Tongue (tissue), 2 donors: Measurements from ENCODE around the gene NOL6. TPM values are rescaled to one million over a fixed set of nuclear protein-coding genes. Genes with fewer than 3 reads are reported as not detected.

Experiments used
- DNase-seq: peaks from one replicate; pipeline ENCODE4 v3.0.0-alpha.2; 2015
- total RNA-seq: library from RNA; depleted of rRNA; stranded (reverse); fragments of >200 nt; gene quantifications from one replicate; pipeline ENCODE4 v1.2.3, GENCODE V29; 2014

Gene NOL6
- total RNA-seq, 1 donor from 2014 or later, result 19.7 TPM

DNA sequence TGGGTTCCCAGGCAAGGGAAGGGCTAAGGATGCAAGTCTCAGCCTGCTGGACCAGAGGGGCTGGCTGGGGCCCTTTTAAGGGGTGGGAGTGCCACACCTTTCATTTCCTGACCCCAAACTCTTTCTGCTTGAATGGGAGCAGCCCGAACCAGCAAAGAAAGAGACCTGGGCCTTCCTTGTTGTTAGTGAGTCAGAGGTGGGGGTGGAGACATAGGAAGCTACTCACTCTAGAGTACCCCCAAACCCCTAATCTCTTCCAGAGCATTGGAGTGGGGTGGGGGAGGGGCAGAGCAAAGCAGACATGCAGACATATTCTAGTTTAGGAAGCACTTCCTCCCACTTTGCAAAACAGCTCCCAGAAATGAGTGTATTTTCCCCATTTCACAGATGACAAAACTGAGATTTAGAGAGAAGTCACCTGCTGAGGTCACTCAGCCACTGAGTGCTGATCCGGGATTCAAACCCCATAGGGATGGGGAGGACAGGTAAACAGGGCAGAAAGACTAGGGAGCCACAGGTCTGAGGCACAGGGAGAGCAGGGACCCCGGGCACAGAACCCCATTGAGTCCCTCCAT is 20.4 kb downstream of the NOL6 start:
- DNase-seq, result no peak

DNA sequence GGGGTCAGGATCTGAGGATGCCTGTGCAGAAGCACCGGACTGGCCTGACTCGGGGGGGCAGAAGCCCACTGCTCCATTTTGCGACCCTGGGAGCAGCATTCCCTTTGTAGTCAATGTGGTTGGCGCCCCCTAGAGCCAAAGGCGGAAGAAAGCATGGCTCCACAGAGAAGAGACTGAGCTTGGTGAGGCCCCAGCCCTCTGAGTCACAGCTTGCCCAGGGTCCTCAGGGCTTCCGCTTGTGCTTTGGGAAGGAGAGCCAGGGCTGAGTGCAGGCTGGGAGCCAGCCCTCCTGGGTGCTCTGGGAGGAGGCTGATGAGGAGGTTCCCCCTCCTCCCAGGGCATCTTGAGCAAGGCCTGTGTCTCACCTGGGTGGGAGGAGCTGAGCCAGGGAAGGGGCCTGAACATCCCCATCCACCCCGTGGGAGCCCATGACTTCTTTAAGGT is 20.9 kb downstream of the NOL6 start:
- peak; percentile 72 for DNase-seq

DNA sequence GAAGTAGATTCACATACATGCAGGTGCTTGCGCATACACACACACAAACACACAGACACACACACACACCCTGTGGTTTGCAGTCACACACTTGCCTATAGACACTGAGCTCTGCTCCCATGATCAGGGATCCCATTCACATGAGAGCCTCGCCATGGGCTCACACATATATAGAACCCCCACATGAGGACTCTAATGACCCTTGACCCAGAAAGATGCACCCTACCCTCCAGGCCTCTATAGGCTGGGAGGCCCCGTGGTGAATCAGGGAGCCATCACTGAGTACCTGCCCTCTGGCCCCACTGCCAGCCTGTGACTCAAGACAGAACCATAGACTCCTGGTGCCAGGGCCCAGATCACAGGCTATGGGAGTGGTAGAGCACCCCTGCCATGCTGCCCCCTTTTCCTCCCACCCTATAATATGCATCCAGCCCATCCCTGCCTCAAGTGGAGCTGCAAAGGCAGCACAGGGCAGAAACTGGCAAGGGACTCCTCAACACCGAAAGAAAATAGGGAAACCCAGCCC is 23.0 kb downstream of the NOL6 start:
- DNase-seq, result no peak

GRCh38 chr9:33449715-33450114 is 24.0 kb downstream of the NOL6 start:
- no peak for DNase-seq

DNA sequence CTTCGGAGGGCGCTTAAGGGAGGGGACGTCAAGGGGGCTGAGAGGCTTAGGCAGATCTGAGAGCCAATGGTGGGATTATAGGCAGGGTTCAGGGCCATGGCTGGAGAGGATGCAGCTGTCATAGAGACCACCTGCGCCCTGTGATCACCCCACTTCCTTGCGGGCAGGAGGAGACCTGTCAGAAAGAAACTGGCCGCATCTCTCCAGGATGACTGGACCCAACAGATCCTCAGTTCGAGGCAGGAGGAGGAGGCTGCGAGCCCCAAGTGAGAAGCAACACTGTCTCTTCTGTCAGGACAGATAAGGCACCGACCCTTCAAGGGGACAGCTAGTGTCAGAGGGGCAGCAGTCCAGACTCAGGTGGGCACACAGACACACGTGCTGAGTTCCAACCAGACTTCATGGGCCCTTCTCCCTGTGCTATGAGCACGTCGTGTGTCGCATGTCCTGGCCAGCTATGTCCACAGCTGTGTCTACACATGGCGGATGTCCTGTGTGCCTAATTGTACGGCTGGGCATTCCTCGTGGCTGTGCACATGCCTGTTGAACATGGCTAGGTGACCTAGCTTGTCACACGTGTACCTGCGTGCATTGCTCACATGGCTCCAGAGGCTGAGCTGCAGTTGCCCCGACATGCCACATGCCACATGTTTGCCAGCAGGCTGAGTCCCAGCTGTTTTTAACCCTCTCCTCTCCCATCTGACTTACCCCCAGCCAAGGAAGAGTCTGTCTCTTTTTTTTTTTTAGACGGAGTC is 25.7 kb downstream of the NOL6 start:
- peak; percentile 42 for DNase-seq

DNA sequence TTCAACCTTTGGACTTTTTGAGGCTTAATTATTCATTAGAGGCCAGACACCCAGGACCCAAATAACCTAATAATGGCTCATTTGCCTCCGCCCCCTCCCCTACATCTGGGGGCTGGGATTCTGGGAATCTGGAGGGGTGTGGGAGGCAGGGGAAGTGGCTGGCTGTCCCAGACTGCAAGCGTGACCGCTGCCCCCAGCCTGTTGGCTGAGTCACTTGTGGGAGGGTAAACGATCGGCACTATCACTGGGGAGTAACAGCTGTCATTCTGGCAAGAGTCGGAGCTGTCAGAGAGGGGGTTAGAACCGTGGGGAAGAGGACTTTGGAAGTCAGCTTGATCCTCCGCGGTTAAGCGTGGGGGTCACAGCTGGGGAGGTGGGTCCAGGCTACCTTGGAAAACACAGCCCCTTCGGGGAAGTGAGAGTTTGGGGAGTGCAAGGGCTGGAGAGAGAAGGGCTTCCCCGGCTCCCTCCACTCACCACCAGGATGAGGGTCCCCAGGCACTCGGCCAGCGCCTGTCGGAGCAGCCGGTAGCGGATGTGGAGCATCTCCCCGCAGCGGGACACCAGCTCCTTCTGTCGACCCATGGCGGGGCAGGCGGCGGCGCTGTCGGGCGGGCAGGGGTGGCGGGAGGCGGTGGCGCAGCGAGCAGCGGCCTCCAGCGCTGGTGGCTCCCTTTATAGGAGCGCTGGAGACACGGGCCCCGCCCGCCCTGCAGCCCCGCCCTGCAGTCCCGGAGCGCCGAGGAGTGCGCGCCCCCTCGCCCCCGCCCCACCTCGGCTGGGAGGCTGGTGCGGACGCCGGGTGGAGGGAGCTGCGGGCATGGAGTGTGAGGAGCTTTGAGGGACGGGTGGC is 26.6 kb downstream of the NOL6 start, which contains the start of gene AQP3:
TSS of gene AQP3 (minus strand) at position 648 of the 853 bp plus-strand sequence. CDS start at position 585, 63 bp downstream.
- DNase-seq, result peak; percentile 87

GRCh38 chr9:33446240-33446945 is 27.3 kb downstream of the NOL6 start:
- DNase-seq, result peak; percentile 38

DNA sequence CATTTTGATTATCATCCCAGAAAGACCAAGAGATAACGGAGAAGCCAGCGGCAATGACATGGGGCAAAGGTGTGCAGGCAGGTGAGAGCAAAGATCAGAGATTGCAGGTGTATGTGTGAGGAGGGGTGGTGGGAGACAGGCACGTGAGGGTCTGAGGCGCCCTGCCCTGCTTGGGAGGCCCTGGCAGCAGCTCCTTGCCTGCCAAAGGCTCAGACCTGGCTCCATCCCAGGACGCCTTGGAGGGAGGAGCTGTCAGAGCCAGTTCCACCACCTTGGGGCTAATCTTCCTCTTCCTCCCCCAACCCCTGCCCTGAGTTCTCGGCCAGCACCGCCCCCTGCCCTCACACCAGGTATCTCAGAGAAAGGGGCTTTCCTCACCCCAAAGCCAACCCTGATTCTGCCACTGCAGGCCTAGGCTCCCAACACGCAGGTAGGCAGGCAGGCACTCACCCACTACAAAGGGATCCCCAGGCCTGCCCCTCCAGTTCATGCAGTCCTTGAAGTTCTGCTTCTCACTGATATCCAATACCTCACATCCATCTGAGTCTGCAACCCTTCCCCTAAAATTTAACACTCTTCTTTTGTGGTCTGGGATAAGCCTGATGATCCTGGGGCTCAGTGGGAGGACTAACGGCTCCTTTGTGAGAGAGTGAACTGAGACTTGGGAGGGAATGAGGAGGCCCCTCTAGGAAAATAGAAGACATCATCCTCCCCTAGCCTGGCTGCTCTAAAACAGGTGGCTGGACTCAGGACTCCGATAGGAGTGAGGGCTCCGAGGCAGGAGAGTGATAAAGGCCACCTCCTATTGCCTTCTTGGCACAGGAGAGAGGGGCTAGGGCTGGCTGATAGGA is 28.1 kb downstream of the NOL6 start:
- no peak for DNase-seq

DNA sequence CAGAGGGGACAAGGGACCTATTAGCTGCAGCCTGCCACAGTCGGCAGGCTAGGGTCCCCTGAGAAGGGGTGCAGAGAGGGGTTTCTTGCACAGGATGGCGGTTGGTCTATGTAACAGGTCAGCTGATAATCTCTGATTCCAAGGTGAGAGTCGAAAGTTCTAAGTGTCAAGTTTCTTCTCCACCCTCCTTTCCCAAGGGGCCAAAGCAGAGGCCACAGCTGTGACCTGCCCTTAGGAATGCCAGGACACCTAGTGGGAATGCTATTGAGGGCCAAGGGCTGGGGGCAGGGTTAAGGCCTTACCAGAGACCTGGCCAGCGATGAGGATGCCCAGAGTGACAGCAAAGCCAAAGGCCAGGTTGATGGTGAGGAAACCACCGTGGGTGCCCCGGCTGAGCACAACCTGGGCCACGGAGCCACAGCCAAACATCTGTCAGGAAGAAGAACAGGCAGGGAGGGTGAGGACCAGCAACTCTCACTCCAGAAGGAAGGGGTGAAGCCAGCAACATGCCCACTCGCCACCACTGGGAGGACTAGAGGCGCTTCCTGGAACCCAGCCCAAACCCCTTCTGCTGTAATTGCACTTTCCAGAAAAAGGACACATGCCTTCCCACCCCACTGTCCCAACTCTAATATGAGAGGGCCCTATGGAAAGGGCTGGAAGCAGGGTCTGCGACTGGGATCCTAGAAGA is 30.1 kb downstream of the NOL6 start:
- no peak for DNase-seq

- DNase-seq, result no peak
Observed at GRCh38 chr9:33443047-33443446, 30.7 kb downstream of the NOL6 start.

DNA sequence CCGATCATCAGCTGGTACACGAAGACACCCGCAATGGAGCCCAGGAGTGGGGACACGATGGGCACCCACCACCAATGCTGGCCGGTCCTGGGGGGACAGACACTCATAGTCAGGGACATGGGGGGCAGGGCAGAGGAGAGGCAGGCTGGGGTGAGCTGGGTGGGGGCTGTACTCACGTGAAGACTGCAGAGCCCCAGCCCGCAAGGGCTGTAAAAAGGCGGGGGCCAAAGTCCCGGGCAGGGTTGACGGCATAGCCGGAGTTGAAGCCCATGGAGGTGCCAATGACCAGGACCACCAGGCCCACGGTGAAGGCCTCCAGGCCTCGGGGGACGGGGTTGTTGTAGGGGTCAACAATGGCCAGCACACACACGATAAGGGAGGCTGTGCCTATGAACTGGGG is 31.6 kb downstream of the NOL6 start:
- no peak for DNase-seq

GRCh38 chr9:33440609-33441008 is 33.1 kb downstream of the NOL6 start:
- no peak for DNase-seq

DNA sequence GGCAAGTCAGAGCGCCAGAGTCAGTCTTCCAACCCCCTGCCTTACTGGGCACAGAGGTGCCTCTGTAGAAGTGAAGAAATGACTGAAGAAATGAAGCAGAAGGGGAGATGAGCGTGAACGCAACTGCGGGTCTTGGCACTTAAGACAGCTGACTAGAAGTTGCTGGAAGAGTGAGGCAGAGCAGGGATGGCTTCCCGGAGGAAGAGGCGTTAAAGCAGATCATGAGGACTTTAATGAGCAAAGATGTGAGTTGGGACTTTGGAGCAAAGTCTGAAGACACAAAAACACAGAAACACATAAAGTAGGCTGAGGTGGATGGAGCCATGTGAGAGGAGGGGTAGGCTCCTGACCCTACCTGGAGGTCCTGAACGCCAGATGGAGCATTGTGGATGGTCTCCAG is 33.5 kb downstream of the NOL6 start:
- DNase-seq, result no peak

GRCh38 chr9:33439731-33440130 is 34.0 kb downstream of the NOL6 start:
- DNase-seq, result no peak

GRCh38 chr9:33438926-33439680 is 34.6 kb downstream of the NOL6 start:
- DNase-seq, result no peak

- DNase-seq, result no peak
Observed at GRCh38 chr9:33437898-33438297, 35.8 kb downstream of the NOL6 start.

- no peak for DNase-seq
Observed at GRCh38 chr9:33437205-33437604, 36.5 kb downstream of the NOL6 start.

GRCh38 chr9:33436445-33436844 is 37.3 kb downstream of the NOL6 start:
- no peak for DNase-seq

GRCh38 chr9:33435821-33436277 is 37.9 kb downstream of the NOL6 start:
- no peak for DNase-seq
